Neural progenitor cell (in vitro differentiated cells): ENCODE data around the gene AEBP1. TPM values are rescaled to one million over a fixed set of nuclear protein-coding genes. Genes with fewer than 3 reads are reported as not detected.

Source experiments
- DNase-seq: peaks from one replicate; pipeline ENCODE4 v3.0.0-alpha.2; 2016; ENCODE audit warnings: low spot score
- H2AFZ ChIP-seq: fragments of 200-600 bp; sonication (generic); replicated peaks from 2 replicates; pipeline ENCODE4 v1.6.1; 2016; ENCODE audit warnings: antibody characterized with exemption
- H3F3A ChIP-seq: fragments of 200-600 bp; sonication (generic); 2 replicates; pipeline ENCODE4 v1.6.1; 2016; ENCODE audit warnings: antibody characterized with exemption, low read depth
- H3K27ac ChIP-seq: fragments of 200-600 bp; sonication (generic); 2 replicates; pipeline ENCODE4 v1.5.1; 2016; ENCODE audit warnings: mild to moderate bottlenecking
- H3K27me3 ChIP-seq: fragments of 200-600 bp; sonication (generic); 2 replicates; pipeline ENCODE4 v1.6.1; 2016; ENCODE audit warnings: mild to moderate bottlenecking, moderate library complexity
- H3K36me3 ChIP-seq: fragments of 200-600 bp; sonication (generic); 2 replicates; pipeline ENCODE4 v1.5.1; 2016
- H3K4me1 ChIP-seq: fragments of 200-600 bp; sonication (generic); 2 replicates; pipeline ENCODE4 v1.6.1; 2016; ENCODE audit warnings: mixed run types
- H3K4me2 ChIP-seq: fragments of 200-600 bp; sonication (generic); 2 replicates; pipeline ENCODE4 v1.6.1; 2016
- H3K4me3 ChIP-seq: fragments of 200-600 bp; sonication (generic); 2 replicates; pipeline ENCODE4 v1.5.1; 2016
- H3K79me2 ChIP-seq: fragments of 200-600 bp; sonication (generic); 2 replicates; pipeline ENCODE4 v1.6.1; 2016; ENCODE audit warnings: low read depth
- H3K9ac ChIP-seq: fragments of 200-600 bp; sonication (generic); 2 replicates; pipeline ENCODE4 v1.6.1; 2016
- H3K9me3 ChIP-seq: fragments of 200-600 bp; sonication (generic); 2 replicates; pipeline ENCODE4 v1.5.1; 2016; ENCODE audit warnings: low read depth
- H4K20me1 ChIP-seq: fragments of 200-600 bp; sonication (generic); 2 replicates; pipeline ENCODE4 v1.6.1; 2016; ENCODE audit warnings: low read depth
- H3K27ac Mint-ChIP-seq: 3 replicates; pipeline ENCODE4 v1.8.0; 2021; ENCODE audit warnings: mixed read lengths
- H3K27me3 Mint-ChIP-seq: 2 replicates; pipeline ENCODE4 v1.8.0; 2022; ENCODE audit warnings: low read depth, mild to moderate bottlenecking, inconsistent platforms, moderate library complexity, mixed read lengths; ENCODE audit not compliant: insufficient read depth
- H3K36me3 Mint-ChIP-seq: 3 replicates; pipeline ENCODE4 v1.8.0; 2021; ENCODE audit warnings: mixed read lengths
- H3K4me1 Mint-ChIP-seq: 3 replicates; pipeline ENCODE4 v1.8.0; 2021; ENCODE audit warnings: mixed read lengths
- H3K4me3 Mint-ChIP-seq: 3 replicates; pipeline ENCODE4 v1.8.0; 2021; ENCODE audit warnings: mild to moderate bottlenecking, moderate library complexity, mixed read lengths
- H3K9me3 Mint-ChIP-seq: 3 replicates; pipeline ENCODE4 v1.8.0; 2020; ENCODE audit warnings: mixed read lengths
- CTCF ChIP-seq: fragments of 200-600 bp; sonication (generic); IDR thresholded peaks from 2 replicates; pipeline ENCODE4 v1.5.1; 2017; ENCODE audit warnings: antibody characterized with exemption, mild to moderate bottlenecking
- EZH2 ChIP-seq: fragments of 200-600 bp; sonication (generic); IDR thresholded peaks from 2 replicates; pipeline ENCODE4 v1.6.1; 2017; ENCODE audit warnings: antibody characterized with exemption, mild to moderate bottlenecking, moderate library complexity
- EZH2phosphoT487 ChIP-seq: fragments of 200-600 bp; sonication (generic); IDR thresholded peaks from 2 replicates; pipeline ENCODE4 v1.6.1; 2017; ENCODE audit warnings: antibody characterized with exemption
- total RNA-seq: library from RNA; depleted of rRNA; stranded (reverse); fragments of >200 nt; gene quantifications from 2 replicates; pipeline ENCODE4 v1.2.3, GENCODE V29; 2015; ENCODE audit warnings: low replicate concordance

The AEBP1 gene
- total RNA-seq, 1 donor from 2014 or later = 4.5 TPM

DNA sequence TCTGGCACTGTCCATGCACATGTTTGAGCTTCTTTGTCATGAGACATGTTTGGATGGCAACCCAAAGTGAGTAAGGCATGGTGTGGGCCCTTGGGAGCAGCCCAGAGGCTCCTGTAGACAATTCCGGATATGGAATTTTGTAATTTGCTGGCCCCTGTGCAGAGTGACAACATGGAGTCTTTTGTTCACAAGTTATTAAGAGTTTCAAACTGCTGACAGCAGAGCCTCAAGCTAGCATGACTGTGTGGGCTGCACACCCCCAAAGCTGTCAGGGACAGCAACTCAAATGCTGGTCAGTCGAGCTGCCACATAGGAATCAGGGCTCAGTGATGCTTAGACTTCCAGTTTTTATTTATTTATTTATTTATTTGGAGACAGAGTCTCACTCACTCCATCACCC is 44.0 kb downstream of the AEBP1 start:
- peaks cover 14% of the 10 kb centered on the region for H3K4me1 Mint-ChIP-seq
- H3K9me3 Mint-ChIP-seq = no peaks in the 10 kb centered on the region
- H3K36me3 Mint-ChIP-seq = no peaks in the 10 kb centered on the region
- peaks cover 17% of the 10 kb centered on the region for H3K4me1 ChIP-seq
- H3K36me3 ChIP-seq = no peaks in the 10 kb centered on the region
- H3K27me3 ChIP-seq = peaks cover 41% of the 10 kb centered on the region
- no peaks in the 10 kb centered on the region for H3K79me2 ChIP-seq
- no peak for DNase-seq
- H3K27ac Mint-ChIP-seq = no peak overlapping the region
- peaks cover 8% of the 10 kb centered on the region for H3F3A ChIP-seq
- H3K27ac ChIP-seq = no peak overlapping the region
- H3K4me3 ChIP-seq = no peak overlapping the region
- no peaks in the 10 kb centered on the region for H4K20me1 ChIP-seq
- no peak overlapping the region for H3K4me3 Mint-ChIP-seq
- no peak overlapping the region for H3K9ac ChIP-seq
- no peaks in the 10 kb centered on the region for H3K9me3 ChIP-seq
- TF ChIP-seq CTCF (no peak), EZH2 (no peak), EZH2phosphoT487 (no peak)
- H3K27me3 Mint-ChIP-seq = peaks cover 12% of the 10 kb centered on the region
- peak overlapping the region; percentile 45 for H2AFZ ChIP-seq
- H3K4me2 ChIP-seq = no peak overlapping the region

DNA sequence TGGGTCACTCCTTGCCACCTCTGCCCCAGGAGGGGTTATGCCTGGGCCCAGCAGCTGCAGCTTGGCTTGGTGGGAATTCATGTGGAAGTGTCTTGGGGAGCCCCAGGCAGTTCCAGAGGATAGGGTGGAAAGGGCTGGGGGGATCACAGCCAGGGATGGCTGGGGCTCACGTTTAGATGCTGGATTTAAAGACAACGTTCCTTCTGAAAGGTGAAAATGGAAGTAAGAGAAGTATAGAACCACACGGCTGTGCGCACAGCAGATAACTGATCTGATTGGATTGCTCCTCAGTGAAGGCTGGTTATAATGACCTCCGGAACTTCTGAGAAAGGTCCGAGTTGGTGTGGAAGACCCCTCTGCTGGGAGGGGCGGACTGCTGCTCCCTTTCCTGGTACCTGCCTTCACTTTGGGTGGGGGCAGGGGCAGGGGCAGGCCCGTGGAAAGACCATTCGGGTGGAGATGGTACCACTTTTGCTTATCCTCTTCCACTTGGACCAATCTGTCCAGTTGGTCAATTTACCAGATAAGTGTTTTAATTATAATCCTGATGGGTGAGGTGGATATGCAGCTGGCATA is 44.9 kb downstream of the AEBP1 start:
- TF ChIP-seq EZH2phosphoT487 (no peak), CTCF (no peak), EZH2 (no peak)
- Histone ChIP-seq H3K4me2 (no peak overlapping the region), H3K27ac (no peak overlapping the region), H3K4me3 (no peak overlapping the region), H4K20me1 (no peaks in the 10 kb centered on the region), H3K79me2 (no peaks in the 10 kb centered on the region), H3K9me3 (no peaks in the 10 kb centered on the region), H3K36me3 (no peaks in the 10 kb centered on the region), H3K27me3 (peaks cover 33% of the 10 kb centered on the region), H3K9ac (no peak overlapping the region), H2AFZ (no peak overlapping the region), H3K4me1 (peaks cover 17% of the 10 kb centered on the region), H3F3A (peaks cover 8% of the 10 kb centered on the region)
- Mint-ChIP-seq H3K27me3 (peaks cover 12% of the 10 kb centered on the region), H3K9me3 (no peaks in the 10 kb centered on the region), H3K27ac (peak overlapping the region; percentile 67), H3K4me3 (no peak overlapping the region), H3K36me3 (no peaks in the 10 kb centered on the region), H3K4me1 (peaks cover 14% of the 10 kb centered on the region)
- DNase-seq = no peak

DNA sequence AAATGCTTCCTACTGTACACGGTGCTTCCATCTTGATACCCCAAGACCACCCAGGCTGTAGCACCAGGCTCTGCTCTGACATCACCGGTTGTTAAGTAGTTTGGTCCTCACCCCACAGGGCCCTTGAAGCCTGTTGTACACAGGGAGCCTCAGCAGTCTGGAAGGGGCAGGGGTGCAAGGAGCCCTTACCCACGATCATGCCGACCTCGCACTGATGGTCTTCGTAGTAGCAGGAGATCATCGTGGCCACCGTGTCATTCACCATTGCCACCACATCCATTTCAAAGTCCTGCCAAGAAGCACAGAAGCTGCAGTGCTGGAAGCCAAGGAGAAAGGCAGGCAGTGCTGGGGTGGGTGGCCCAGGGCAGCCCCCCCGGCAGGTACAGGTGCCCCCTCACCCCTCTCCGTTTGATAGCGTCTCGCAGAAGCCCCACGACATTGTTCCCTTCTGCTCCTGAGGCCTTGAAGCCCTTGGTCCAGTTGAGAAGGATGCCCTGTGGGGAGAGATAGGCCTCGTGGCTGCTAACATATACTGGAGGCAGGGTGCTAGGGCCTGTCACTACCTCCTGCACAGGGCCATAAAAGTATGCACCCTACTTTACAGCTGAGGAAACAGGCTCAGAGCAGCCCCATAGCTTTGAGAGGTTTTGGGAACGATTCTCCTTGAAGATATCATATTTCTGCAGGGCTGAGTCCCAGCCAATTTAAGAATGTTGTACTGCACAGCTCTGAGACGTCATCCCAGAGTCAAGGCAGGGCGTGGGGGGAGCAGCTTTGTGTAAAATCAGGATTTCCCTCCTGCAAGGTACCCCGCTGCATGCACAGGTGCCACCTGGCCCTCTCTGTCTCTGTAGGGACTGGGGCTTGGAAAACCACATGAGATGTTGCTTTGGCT is 45.7 kb downstream of the AEBP1 start:
- H3K27ac Mint-ChIP-seq = no peak overlapping the region
- no peak overlapping the region for H3K4me3 Mint-ChIP-seq
- peaks cover 17% of the 10 kb centered on the region for H3K4me1 ChIP-seq
- H3K9ac ChIP-seq = no peak overlapping the region
- no peak overlapping the region for H2AFZ ChIP-seq
- no peaks in the 10 kb centered on the region for H3K79me2 ChIP-seq
- TF ChIP-seq CTCF (no peak), EZH2 (no peak), EZH2phosphoT487 (no peak)
- DNase-seq = no peak
- H3K27ac ChIP-seq = no peak overlapping the region
- peaks cover 11% of the 10 kb centered on the region for H3K27me3 Mint-ChIP-seq
- no peaks in the 10 kb centered on the region for H3K9me3 Mint-ChIP-seq
- H3K36me3 Mint-ChIP-seq = no peaks in the 10 kb centered on the region
- H3F3A ChIP-seq = peaks cover 8% of the 10 kb centered on the region
- peaks cover 14% of the 10 kb centered on the region for H3K4me1 Mint-ChIP-seq
- H4K20me1 ChIP-seq = no peaks in the 10 kb centered on the region
- peaks cover 25% of the 10 kb centered on the region for H3K27me3 ChIP-seq
- no peaks in the 10 kb centered on the region for H3K36me3 ChIP-seq
- no peak overlapping the region for H3K4me2 ChIP-seq
- no peaks in the 10 kb centered on the region for H3K9me3 ChIP-seq
- no peak overlapping the region for H3K4me3 ChIP-seq
